Activated T-helper 1 cell treated with Interleukin-2 at 50 U/mL for 16 hours (primary cell): ENCODE data around the gene SSX2IP.
A peak's percentile ranks its signal among the peaks of the same experiment; 100 is the strongest.
"Not testable (repeated sequence)": the region's sequence is repeated elsewhere in the genome, so short reads cannot be mapped to it uniquely, and the experiment has no call there.

Source experiments
- DNase-seq: peaks from one replicate; pipeline ENCODE4 v3.0.0-alpha.2; 2020; ENCODE audit warnings: low read depth

SSX2IP gene, protein sequence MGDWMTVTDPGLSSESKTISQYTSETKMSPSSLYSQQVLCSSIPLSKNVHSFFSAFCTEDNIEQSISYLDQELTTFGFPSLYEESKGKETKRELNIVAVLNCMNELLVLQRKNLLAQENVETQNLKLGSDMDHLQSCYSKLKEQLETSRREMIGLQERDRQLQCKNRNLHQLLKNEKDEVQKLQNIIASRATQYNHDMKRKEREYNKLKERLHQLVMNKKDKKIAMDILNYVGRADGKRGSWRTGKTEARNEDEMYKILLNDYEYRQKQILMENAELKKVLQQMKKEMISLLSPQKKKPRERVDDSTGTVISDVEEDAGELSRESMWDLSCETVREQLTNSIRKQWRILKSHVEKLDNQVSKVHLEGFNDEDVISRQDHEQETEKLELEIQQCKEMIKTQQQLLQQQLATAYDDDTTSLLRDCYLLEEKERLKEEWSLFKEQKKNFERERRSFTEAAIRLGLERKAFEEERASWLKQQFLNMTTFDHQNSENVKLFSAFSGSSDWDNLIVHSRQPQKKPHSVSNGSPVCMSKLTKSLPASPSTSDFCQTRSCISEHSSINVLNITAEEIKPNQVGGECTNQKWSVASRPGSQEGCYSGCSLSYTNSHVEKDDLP

DNA sequence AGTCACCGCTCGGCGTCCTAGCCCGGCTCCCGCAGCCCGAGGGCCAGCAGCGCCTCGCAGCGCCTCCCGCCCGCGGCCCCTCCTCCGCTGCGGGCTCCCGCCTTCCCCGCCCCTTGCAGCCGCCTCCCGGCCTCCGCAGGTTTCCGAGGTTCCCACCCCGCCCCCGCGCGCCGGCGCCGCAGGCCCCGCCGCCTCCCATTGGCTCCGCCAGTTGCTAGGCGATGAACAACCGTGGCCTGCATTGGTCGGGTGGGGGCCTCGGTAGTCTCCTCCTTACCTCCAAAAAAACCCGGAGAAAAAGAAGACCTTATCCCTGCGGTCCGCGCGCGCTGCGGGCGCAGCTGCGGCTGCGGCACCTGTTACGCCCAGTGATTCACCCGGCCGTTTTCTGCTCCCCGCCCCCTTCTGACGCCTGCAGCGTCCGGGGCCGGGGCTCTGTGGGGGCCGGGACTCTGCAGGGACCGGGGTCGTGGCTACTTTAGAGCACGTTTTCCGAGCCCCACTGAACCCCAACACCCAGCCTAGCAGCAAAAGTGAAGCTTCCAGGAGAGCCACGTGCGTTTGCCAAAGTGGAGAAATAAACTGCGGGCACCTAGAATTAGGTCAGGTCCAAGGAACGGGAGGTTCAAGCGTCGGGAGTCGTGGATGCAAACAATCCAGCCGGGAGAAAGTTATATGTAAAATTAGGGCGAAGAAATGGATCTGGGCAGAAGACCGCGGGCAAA is at the start of gene SSX2IP:
SSX2IP (minus strand) TSS at position 65 of the 725 bp plus-strand sequence. CDS start 19,242 bp downstream, outside the sequence.
- DNase-seq, result peak; percentile 99

DNA sequence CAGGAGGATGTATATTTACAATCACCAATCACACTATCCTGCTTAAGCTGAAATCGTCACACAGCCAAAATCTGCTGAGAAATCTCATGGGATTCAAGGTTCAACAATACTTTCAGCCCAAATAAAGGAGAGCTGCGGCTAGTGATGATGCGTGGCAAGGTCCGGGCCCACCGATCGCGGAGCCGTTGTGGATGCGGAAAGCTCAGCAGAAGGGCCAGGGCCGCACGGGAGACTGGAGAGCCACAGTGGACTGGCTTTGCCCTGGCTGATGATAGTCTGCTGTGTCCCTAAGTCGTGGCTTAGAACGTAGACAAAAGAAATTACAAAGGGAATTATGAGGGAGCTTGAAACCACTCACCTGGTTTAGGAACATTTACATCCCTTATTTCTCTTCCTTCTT is 48.0 kb upstream of the SSX2IP start:
- DNase-seq, result no peak

DNA sequence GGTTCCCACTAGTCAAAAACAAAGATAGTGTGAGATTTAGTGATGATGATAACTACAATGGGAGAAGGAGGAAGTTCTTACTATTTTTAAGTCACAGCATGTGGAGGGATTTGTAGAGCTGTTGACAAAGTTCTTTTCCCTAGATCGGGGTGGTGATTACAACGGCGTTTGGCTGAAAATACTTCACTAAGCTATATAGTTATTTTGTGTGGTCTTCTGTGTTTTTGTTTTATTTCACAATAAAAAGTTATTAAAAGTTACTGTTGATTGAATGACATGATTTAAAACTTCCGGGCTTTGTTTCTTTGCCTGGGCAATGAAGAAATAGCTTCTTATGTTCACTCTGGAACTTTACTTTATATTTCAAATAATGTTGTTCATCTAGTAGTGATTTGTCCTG is 47.3 kb upstream of the SSX2IP start:
- DNase-seq, result no peak

DNA sequence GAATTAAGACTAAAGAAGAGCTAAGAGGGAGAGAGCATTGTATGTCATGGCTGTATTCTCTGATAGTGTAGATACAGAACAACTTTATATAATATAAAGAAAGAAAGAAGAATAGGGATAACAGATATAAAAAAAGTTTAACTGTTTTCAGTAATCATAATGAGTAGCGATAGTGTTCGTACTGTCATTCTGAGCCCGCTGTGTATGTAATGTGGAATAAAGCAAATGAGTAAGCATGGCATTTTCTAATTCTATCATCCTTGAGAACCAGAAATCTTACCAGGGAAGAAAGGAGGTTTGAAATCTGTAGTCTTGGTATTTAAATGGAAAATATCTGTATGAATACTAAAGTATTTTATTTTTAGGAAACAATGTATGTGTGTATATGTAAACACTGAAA is 46.7 kb upstream of the SSX2IP start:
- DNase-seq, result no peak

DNA sequence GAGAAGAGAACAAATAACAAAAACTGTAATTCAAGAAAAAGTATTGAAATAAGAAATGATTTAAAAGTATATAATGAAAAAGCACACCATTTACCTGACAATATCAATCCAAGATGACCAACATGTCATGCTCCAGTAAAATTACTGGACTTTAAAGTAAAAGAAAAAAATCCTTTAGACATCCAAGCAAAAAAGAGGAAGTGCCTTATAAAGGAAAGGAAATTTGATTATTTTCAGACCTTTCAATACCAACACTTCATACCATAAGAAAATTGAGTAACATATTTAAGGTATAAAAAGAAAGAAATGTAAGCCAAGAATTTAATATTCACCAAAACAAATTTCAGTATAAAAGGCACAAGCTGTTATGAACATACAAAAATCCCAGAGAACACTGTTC is 46.2 kb upstream of the SSX2IP start:
- no peak for DNase-seq

DNA sequence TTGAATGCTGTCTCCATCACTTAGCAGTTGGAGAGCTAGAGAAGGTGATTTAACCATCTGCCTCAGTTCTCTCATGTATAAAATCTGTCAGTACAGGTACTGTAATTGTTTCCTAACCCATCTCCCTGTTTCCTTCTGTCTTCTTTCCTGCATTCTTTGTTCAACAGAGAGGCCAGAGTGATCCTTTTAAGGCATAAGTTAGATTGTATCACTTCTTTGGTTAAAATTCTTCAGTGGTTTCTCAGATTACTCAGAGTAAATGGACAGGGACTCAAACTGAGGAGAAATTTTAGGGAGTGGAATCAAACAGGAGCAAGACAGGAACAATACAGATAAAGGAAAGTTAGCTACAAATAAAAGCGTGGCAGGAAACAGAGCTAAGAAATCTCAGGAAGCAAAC is 45.2 kb upstream of the SSX2IP start:
- DNase-seq, result no peak

DNA sequence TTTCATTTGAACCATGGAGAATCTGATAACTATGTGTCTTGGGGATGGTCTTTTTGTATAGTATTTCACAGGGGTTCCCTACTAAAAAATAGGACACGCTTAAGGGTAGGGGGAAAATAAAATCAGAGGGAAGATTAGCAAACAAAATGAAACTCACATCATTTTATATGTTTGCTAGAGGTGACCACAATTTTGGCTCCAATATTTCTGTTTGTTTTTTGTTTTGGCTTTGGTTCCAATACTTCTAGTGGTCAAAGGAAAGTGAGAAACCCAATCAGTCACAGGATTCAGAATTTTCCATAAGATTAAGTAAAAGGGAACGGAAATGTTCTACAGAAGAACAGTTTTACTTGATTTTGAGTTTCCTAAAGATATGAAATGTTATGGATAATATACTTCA is 42.3 kb upstream of the SSX2IP start:
- DNase-seq, result no peak

DNA sequence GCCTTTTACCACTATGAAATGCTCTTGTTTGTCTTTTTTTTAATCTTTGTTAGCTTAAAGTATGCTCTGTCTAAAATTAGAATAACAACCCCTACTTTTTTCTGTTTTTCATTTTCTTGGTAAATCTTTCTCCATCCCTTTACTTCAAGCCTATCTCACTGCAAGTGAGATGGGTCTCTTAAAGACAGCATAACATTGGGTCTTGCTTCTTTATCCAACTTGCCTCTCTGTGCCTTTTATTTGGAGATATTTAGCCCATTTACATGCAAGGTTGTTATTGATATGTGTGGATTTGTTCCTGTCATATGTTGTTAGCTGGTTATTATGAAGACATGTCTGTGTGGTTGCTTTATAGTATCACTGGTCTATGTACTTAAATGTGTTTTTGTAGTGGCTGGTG is 41.3 kb upstream of the SSX2IP start:
- no peak for DNase-seq

DNA sequence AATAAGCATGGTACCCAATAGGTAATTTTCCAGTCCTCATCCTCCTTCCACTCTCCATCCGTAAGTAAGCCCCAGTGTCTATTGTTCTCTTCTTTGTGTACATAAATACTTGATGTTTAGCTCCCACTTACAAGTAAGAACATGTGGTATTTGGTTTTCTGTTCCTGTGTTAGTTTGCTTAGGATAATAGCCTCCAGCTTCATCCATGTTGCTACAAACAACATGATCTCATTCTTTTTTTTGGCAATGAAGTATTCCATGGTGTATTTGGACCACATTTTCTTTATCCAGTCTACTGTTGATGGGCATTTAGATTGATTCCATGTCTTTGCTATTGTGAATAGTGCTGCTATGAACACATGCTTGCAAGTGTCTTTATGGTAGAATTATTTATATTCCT is 37.5 kb upstream of the SSX2IP start:
- not testable (repeated sequence) for DNase-seq

DNA sequence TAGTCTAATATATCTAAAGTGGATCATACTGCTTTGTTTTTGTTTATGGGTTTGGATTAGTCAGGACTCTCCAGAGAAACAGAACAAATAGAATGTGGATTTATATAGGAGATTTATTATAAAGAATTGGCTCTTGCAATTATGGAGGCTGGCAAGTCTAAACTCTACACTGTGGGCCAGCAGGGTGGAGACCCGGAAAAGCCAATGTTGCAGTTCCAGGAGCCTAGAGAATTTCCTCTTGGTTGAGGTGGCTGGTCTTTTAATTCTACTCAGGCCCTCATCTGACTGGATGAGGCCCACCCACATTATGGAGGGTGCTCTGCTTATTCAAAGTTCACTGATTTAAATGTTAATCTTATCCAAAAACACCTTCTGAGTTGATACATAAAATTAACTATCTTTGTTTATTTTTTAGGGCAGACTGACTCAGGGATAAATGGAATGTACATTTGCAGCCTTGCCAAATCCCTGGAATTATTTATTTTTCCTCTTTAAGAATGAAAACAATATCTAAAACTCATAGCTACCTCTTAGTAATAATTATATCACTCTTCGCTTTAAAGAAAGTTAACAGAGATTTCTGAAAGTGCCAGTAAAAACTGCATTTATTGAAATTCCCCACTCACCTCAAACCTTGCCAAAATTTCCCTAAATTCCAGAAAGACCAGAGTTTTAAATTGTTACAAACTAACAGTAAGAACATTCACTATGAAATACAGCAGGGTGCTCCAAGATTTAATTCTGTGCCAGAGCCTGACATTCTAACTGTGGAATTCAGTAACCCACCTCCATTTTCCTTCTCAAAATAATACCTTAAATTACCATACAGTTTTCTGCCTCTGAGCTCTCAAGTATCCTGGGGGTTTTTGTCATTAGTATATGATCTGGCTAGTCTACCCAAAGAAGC is 36.6 kb upstream of the SSX2IP start:
- no peak for DNase-seq

DNA sequence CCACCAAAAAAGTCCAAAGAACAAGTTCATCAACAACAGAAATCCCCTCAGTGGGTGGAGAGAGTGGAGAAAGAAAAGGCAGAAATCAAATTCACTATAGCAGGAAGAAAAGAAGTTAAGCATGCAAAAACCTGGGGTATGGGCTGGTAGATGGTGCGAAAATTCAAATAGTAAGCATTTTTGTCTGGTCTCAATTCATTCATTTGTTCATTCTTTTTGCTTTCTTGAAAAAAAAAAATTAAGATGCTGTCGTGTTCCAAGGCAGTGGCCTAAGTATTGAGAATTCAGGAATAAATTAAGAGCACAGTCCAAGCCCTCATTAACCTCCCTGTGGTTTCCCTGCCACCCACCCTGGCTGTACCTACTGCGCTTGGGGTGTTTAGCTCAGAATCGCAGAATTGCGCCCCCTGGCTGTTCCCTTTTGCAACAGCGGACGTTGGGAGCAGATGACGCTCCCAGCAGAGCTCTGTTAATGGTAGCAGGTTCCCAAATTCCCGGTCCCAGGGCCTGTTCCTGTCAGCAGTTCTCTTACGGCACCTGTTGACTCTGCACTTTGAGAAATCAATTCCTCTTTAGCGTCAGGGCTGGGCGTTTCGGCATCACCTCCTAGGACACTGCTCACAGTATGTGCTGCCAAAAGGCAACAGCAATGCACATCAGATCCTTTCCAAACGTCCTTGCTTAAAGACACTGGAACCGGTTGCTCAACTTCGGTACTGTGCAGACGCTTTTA is 34.0 kb upstream of the SSX2IP start:
- peak; percentile 38 for DNase-seq

DNA sequence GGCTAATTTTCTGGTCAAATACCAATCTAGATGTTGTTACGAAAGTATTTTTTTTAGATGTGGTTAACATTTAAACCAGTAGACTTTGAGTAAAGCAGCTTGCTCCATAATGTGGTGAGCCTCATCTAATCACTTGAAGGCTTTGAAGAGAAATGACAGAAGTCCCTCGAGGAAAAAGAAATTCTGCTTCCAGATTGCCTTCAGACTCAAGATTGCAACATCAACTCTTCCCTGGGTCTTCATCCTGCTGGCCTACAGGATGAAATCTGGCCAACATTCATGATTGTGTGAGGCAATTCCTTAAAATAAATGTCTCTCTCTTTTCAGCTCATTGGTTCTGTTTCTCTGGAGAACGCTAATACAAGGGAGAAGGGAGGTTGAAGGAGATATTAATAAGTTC is 32.5 kb upstream of the SSX2IP start:
- no peak for DNase-seq

DNA sequence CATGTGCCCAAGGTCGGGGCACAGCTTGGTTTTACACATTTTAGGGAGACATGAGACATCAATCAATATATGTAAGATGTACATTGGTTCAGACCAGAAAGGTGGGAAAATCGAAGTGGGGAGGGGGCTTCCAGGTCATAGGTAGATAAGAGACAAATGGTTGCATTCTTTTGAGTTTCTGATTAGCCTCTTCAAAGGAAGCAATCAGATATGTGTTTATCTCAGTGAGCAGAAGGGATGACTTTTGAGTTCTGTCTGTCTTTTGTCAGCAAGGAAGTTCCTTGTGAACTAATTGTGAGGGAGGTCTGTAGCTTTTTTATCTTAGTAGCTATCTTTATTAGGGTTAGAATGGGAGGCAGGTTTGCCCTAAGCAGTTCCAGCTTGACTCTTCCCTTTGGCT is 31.6 kb upstream of the SSX2IP start:
- not testable (repeated sequence) for DNase-seq

DNA sequence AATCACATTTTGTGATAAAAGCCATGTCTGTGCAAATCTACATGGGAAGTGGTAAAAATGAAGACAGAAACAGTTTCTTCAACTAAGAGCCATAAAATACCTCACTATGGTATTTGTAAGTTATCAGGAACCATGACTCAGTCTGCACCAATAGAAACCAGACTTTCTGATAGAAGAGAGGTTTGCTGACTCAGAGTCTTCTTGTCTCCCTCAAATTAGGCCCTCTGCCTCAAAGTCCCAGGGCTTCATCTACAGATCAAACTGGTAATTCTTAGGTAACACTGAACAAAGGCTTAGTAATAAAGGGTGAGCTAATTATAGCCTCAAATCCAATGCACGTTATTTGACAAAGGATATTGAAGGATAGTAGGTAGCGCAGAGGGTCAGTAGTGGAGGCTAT is 30.9 kb upstream of the SSX2IP start:
- DNase-seq, result no peak

DNA sequence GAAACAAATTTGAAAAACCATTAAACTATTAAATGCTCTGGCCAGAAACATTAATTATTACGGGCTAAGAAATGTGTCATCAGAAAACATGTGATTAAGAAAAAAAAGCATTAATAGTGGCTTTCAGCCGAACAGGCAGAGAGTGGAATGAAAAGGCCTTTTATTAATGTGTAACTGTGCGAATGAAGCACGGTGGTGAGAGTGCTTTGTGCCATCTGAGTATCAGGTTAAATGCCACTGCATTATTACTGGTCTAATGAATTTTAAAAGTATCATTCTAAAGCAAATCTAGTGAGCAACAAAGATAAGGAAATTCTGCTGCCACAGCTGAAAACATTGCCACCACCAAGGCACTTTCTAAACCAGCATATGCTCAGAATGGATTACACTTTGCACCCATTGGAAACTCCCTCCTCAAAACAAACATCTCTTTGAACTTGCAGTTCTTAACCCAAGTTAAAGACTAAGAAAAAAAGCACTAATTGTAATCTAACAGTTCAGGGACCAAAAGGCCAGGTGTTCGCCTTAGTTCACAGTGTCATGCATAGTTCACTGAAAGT is 30.0 kb upstream of the SSX2IP start:
- DNase-seq, result no peak

DNA sequence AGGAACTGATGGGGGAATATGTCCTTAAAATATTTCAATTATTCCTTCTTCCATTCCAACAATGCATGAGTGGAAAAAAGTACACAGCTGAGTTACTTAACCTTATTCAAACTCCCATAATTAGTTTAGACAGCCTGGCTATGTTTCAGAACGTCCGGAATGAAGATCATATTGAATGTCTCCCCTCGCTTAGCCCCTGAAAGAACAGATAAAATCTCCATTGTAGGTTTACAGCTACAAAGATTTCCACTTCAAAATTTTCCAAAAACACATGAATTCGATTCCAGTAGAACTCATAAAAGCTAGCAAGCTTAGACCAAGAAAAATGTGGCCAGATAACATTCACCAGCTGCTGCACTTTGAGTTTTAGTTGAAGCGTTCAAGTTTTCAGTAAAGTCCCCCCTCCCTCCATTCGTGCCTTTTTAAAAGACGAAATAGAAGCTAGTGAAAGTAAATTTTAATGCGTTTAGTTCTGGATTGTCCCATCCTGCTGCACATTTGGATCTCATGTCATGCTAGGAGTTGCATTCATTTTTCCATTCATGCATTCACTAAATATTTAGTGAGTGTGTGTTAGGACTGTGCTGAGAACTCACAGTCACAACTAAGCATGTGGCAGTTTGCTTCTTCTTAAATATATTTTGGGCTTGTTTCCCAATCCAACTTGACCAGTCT is 29.4 kb upstream of the SSX2IP start:
- DNase-seq, result no peak

DNA sequence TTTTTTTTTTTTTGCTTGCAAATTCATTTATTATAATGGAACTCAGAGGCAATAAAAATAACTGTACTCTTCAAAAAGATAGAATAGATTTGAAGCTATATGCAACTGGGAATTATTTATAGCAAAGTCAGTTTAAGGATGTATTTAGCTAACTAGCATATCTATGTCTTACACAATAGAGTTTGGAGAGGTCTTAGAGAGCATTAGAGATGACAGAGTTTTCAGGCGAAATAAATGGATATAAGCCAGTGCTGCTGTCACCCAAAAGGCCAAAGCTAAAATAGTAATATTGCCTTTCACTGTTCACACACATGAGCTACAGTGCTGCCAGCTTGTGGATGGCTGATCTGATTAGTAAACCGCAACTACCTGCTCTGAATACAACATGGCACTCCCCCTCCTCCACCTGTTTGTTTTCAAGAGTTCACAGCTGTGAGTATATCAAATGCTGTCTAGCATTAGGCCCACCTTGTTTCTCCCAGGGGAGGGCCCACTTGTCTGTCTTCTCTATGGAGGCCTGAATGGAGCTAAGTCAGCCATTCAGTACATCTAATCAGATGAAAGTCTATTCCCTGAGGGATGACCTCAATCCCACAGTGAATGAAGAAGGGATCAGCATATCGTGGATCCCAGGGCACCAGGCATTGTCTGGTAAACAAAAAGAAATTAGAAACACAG is 25.2 kb upstream of the SSX2IP start:
- no peak for DNase-seq

DNA sequence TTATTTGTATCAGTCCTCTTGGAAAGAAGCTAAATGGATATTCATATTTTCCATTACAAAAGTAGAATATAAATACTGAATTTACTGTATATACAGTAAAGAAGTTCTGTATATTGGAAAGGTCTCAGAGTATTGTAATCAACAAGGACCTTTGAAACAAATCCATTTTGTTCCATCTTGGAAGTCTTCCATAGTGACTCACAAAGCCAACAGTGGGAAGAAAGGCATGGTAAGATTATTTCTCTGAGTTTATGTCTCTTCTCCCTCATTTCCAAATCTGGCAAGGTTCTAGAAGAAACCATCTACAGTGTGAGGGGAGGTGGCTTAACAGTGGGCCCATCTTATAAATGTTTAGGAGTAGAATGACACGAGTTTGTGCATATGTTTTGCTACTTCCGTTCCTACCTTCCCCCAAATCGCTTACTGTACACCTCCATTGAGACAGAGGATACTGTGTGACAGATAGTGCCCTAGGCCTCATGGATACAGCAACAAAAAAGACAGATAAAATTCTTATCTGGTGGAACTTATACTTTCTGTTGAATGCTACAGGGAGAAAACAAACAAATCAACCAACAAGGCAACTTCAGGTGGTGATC is 22.1 kb upstream of the SSX2IP start:
- DNase-seq, result no peak

DNA sequence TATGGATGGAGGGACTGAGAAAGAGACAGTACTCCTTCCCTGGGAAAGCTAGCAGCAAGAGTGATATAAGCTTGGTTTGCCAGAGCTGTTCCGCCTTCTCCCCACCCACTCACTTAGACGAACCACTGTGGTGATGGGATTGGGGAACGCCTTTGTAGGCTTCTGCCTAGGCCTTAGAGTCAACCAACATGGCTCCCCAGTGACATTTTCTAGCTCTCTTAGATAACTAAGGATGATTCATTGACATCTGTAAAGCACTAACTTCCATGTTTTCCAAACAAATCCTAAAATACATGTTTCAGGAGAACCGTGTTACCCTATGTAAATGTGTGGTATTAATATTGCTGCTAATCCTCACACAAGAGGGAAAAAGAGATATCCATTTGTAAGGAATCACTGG is 21.6 kb upstream of the SSX2IP start:
- no peak for DNase-seq
